HepG2 (cell line): ENCODE results near the gene CRTC2. TPM values are rescaled to one million over a fixed set of nuclear protein-coding genes. Genes with fewer than 3 reads are reported as not detected.

Experiments used
- AHDC1 ChIP-seq: sonication (generic); formaldehyde crosslinking; IDR thresholded peaks from 2 replicates; pipeline ENCODE4 v1.5.1; 2020; ENCODE audit warnings: mild to moderate bottlenecking, missing genetic modification reagents, borderline replicate concordance
- FOXA1 ChIP-seq, 2 experiments: fragments of 450-650 bp in 1 of 2; sonication (generic) in 1 of 2; formaldehyde crosslinking in 1 of 2; IDR thresholded peaks; 2 replicates each; pipeline versions ENCODE4 v1.4.0 to v1.6.1; 2016 to 2020; ENCODE audit warnings: missing genetic modification reagents in 1 of 2
- RARA ChIP-seq: IDR thresholded peaks from 2 replicates; pipeline ENCODE4 v1.6.1; 2016; ENCODE audit warnings: missing genetic modification reagents, missing compliant biosample characterization
- REXO4 ChIP-seq: sonication (generic); formaldehyde crosslinking; IDR thresholded peaks from 2 replicates; pipeline ENCODE4 v1.8.0; 2022; ENCODE audit warnings: missing genetic modification reagents, mild to moderate bottlenecking, borderline replicate concordance
- RXRB ChIP-seq: IDR thresholded peaks from 2 replicates; pipeline ENCODE4 v1.6.1; 2016; ENCODE audit warnings: borderline replicate concordance, missing genetic modification reagents, missing compliant biosample characterization
- SOX6 ChIP-seq, 2 experiments: fragments of 450-650 bp in 1 of 2; sonication (generic) in 1 of 2; formaldehyde crosslinking in 1 of 2; IDR thresholded peaks; 2 replicates each; pipeline versions ENCODE4 v1.4.0 to v1.6.1; 2017 to 2020; ENCODE audit warnings: antibody characterized with exemption in 1 of 2, mild to moderate bottlenecking in 1 of 2, missing genetic modification reagents in 1 of 2
- TAF15 ChIP-seq: fragments of 200-400 bp; formaldehyde crosslinking; IDR thresholded peaks from one replicate; pipeline ENCODE4 v1.6.1; 2018; ENCODE audit warnings: mild to moderate bottlenecking, low read depth, low read length; ENCODE audit not compliant: poor library complexity, severe bottlenecking
- TRIM24 ChIP-seq: sonication (generic); formaldehyde crosslinking; IDR thresholded peaks from 2 replicates; pipeline ENCODE4 v1.8.0; 2022; ENCODE audit warnings: mild to moderate bottlenecking, missing genetic modification reagents
- ZC3H4 ChIP-seq: sonication (generic); formaldehyde crosslinking; IDR thresholded peaks from 2 replicates; pipeline ENCODE4 v1.4.0; 2020; ENCODE audit warnings: missing genetic modification reagents, borderline replicate concordance
- ZNF124 ChIP-seq: sonication (generic); formaldehyde crosslinking; IDR thresholded peaks from 2 replicates; pipeline ENCODE4 v1.4.0; 2020; ENCODE audit warnings: missing genetic modification reagents
- ZNF138 ChIP-seq: sonication (generic); formaldehyde crosslinking; IDR thresholded peaks from 2 replicates; pipeline ENCODE4 v1.5.0; 2020; ENCODE audit warnings: mild to moderate bottlenecking, low read depth, missing genetic modification reagents
- ZNF20 ChIP-seq: sonication (generic); formaldehyde crosslinking; IDR thresholded peaks from 2 replicates; pipeline ENCODE4 v1.4.0; 2020; ENCODE audit warnings: mild to moderate bottlenecking, moderate library complexity, missing genetic modification reagents
- ZNF562 ChIP-seq: sonication (generic); formaldehyde crosslinking; IDR thresholded peaks from 2 replicates; pipeline ENCODE4 v1.8.0; 2022; ENCODE audit warnings: missing genetic modification reagents, borderline replicate concordance
- ZNF639 ChIP-seq: conservative IDR thresholded peaks from 2 replicates; pipeline ENCODE4 v1.6.1; 2018; ENCODE audit warnings: missing genetic modification reagents
- ZNF646 ChIP-seq: sonication (generic); formaldehyde crosslinking; IDR thresholded peaks from 2 replicates; pipeline ENCODE4 v1.9.0; 2021; ENCODE audit warnings: mild to moderate bottlenecking, missing genetic modification reagents
- polyA plus RNA-seq, 8 experiments: library from polyadenylated mRNA; depleted of rRNA in 3 of 8; stranded (reverse) in 7 of 8; unstranded in 1 of 8; fragments of >200 nt; fragmentation: Illumina TruSeq in 4 of 8; extraction: Trizol in 4 of 8; gene quantifications; 2 replicates each; pipeline versions ENCODE4 v1.2.1 to v1.2.3, GENCODE V29; 2011 to 2016; ENCODE audit warnings: low read depth in 4 of 8, missing spikeins in 1 of 8, mixed read lengths in 1 of 8; ENCODE audit not compliant: insufficient read depth in 1 of 8
- total RNA-seq, 5 experiments: library from RNA; depleted of rRNA; stranded (reverse); fragments of >200 nt; fragmentation: Illumina TruSeq; extraction: Trizol; gene quantifications; 2 replicates each; pipeline ENCODE4 v1.2.3, GENCODE V29; 2016; ENCODE audit warnings: low read depth in 1 of 5

Gene CRTC2
- total and polyA plus RNA-seq, 2 of the 13 experiments (the other 11 are each of a cell fraction or from before 2014, with no cell fraction given), result 6.1 to 26.7 TPM

GRCh38 chr1:153990468-153991150 lies 32.2 kb upstream of the CRTC2 start, which contains the start of gene RPS27 (continued):
- TF ChIP-seq AHDC1 (no peak), SOX6 (IDR thresholded peaks at IDR 0.05) (no peak), SOX6 (CRISPR knock-in tag; IDR thresholded peaks at IDR 0.05) (peak; percentile 15; the same call in 1 of the 2 replicates), ZC3H4 (CRISPR knock-in tag) (peak; percentile 66; the same call in 1 of the 2 replicates), ZNF646 (CRISPR knock-in tag) (no peak), ZNF562 (no peak), ZNF138 (CRISPR knock-in tag) (0 out of 2 replicates have a peak, but pooled peaks have one; percentile 37), ZNF639 (no peak; the same call in none of the 2 replicates), FOXA1 (IDR thresholded peaks at IDR 0.05) (no peak), FOXA1 (CRISPR knock-in tag; IDR thresholded peaks at IDR 0.05) (no peak), RARA (CRISPR knock-in tag) (peak; percentile 45; the same call in 1 of the 2 replicates), ZNF20 (CRISPR knock-in tag) (no peak), REXO4 (CRISPR knock-in tag) (no peak), ZNF124 (CRISPR knock-in tag) (0 out of 2 replicates have a peak, but pooled peaks have one; percentile 56), TRIM24 (CRISPR knock-in tag) (no peak), TAF15 (no peak), RXRB (CRISPR knock-in tag) (peak; percentile 72)
